C4-2B (cell line): ENCODE results near the gene PTPRZ1.

ENCODE experiments used
- CTCF ChIP-seq: fragments of 450-650 bp; conservative IDR thresholded peaks from 2 replicates; pipeline ENCODE4 v1.5.1; 2017; ENCODE audit warnings: mild to moderate bottlenecking
- ZFX ChIP-seq: fragments of 450-650 bp; IDR thresholded peaks from 2 replicates; pipeline ENCODE4 v1.6.1; 2017

DNA sequence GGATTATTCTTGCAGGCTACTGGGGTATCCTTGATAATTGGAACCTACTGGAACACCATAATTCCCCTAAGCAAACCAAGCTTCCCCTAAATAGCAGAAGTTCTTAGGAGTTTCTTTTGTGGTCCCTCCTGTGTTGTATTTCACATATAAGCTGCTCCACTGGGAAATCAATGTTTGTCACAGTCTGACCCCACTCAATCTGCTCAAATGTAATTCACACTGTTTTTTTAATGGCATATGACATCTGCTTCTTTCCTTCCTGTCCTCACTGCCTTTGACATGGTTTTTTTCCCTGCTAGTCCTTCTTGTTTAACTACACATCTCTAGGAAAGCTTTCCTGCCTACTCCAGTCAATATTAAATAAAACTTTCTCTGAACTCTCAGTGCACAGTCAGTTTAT lies 1.8 kb upstream of the PTPRZ1 start:
- TF ChIP-seq CTCF, result no peak
- TF ChIP-seq ZFX, result no peak
